Myometrial cell (primary cell): ENCODE measurements around the gene TMEM183A. TPM values are rescaled to one million over a fixed set of nuclear protein-coding genes. Genes with fewer than 3 reads are reported as not detected.

Experiments used
- total RNA-seq: library from RNA; depleted of rRNA; stranded (reverse); fragments of >200 nt; gene quantifications from 2 replicates; pipeline ENCODE4 v1.2.3, GENCODE V29; 2015

The TMEM183A gene, protein sequence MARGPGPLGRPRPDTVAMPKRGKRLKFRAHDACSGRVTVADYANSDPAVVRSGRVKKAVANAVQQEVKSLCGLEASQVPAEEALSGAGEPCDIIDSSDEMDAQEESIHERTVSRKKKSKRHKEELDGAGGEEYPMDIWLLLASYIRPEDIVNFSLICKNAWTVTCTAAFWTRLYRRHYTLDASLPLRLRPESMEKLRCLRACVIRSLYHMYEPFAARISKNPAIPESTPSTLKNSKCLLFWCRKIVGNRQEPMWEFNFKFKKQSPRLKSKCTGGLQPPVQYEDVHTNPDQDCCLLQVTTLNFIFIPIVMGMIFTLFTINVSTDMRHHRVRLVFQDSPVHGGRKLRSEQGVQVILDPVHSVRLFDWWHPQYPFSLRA
- 82.2 and 83.5 TPM in 2 replicates for total RNA-seq

DNA sequence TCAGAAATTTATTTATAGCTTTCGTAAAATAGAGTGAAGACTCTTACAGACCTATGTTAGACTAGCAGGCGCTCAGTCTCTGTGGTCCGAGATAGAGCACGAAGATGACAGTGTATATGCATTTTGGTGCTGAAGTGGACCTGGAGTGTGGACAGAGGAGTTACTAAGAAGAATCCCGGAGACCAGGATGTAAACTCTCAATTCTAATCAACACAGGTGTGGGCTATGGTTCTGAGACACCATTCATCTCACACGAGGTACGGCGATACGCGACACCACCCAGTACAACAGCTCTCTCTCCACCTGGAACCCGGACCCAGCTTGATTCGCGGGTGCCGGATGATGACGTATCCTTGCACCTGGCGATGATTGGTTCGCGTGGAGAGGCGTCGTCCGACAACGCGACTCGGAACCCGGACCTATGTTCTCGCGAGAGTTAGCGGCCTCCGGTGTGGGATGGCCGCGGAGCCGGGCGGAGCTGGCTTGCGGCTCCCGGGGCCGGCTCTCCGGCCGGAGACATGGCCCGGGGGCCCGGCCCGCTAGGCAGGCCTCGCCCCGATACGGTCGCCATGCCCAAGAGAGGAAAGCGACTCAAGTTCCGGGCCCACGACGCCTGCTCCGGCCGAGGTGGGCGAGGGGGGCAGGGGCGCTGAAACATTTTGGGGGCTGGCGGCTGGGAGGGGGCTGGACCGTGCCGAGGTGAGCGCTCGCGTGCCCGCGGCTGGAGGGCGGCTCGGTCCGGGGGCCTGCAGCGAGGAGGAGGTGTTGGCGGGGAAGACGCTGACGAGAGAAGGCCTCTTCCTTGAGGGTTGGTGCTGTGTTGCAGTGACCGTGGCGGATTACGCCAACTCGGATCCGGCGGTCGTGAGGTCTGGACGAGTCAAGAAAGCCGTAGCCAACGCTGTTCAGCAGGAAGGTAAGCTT, at the start of gene TMEM183A:
TSS of gene TMEM183A (plus strand) at position 427 of the 924 bp plus-strand sequence. CDS start at position 519, 92 bp downstream.

DNA sequence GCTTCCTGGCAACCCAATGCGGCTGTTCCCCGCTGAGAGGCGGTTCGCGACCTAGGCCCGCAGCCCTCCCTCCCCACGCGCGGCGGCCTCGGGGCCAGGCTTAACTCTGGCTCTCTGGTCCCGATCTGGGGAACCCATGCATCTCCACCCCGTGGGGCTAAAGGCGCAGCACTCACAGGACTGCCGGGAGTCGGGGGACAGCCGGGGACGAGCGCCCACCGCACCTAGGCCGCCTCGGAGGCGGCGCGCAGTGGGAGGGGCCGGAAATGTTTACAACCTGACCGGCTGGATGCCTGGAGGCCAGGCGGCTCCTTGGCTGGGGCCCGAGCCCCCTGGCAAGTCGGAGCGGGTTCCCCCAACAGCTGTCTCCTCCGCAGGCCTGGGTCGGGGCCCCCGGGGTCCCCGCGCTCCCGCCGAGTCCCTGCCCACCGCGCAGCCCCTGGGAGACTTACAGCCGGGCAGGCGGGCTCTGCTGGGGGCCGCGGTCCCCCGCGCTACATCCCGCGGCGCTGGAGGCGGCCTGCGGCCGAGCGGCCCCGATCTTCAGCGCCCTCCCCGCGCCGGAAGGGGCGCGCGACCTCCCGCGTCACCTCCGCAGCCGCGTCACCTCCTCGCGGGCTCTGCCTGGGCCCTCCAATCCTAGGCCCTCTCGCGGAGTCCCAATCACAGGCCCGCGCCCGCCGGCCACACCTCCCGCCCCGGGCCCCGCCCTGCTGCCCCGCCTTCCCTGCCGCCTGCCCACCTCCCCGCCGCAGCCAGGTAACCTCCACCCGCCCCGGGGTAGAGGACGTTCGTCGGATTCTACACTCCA, 49.2 kb upstream of the TMEM183A start, which contains the start of gene ADIPOR1:
TSS of gene ADIPOR1 (minus strand) at position 580 of the 811 bp plus-strand sequence. CDS start 7,242 bp downstream, outside the sequence.

DNA sequence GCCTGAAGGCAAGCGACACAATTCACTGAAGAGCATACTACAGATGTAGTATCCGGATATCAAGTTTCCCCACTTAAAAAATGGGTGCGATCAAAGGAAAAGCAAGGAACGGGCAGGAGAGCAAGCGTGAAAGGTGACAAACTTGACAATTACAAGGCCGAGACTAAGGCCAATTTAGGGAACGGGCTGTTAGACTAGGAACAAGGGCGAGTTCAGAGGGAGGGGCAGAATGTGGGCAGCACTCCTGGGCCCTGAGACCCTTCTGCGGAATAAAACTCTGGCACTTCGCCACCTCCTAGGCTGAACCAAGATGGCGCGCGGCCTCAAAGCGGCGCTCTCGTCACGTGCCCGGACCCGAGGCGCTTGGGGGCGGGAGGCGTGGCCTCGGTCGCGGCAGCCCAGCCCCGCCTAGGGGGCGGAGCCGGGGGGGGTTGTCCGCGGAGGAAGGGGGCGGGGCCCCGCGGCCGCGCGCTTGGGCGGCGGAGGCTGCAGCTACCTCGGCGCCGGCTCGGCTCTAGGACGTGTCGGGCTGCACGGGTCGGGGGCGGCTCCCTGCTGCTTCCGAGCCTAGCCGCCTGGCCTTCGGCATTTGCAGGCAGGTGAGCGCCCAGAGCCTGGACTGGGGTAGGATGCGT, 19.0 kb downstream of the TMEM183A start, which contains the start of gene PPFIA4:
TSS of gene PPFIA4 (plus strand) at position 461 of the 635 bp plus-strand sequence. CDS start 12,518 bp downstream, outside the sequence.

Other genes starting within 250 kb of the TMEM183A start
- gene KDM5B, start 199.0 kb upstream of the TMEM183A start, total RNA-seq = 30.8 and 32.6 TPM in 2 replicates
- 0.86 and 1.9 TPM in 2 replicates for gene PCAT6, start 196.4 kb upstream of the TMEM183A start, total RNA-seq
- gene RABIF, start 118.2 kb upstream of the TMEM183A start, total RNA-seq = 3.7 and 5.0 TPM in 2 replicates
- gene KLHL12, start 80.1 kb upstream of the TMEM183A start, total RNA-seq = 20.2 and 24.5 TPM in 2 replicates
- gene ADIPOR1, start 49.1 kb upstream of the TMEM183A start, total RNA-seq = 62.8 and 83.6 TPM in 2 replicates
- 33.2 and 35.3 TPM in 2 replicates for gene CYB5R1, start 40.1 kb upstream of the TMEM183A start, total RNA-seq
- not detected in 2 replicates for gene PPFIA4, start 19.1 kb downstream of the TMEM183A start, total RNA-seq
- not detected in 2 replicates for gene MYOG, start 78.6 kb downstream of the TMEM183A start, total RNA-seq
- gene ADORA1, start 120.4 kb downstream of the TMEM183A start, total RNA-seq = 0.53 TPM in 1 of 2 replicates, not detected in the other
- gene MYBPH, start 168.5 kb downstream of the TMEM183A start, total RNA-seq = 0.18 TPM in 1 of 2 replicates, not detected in the other
- gene CHI3L1, start 179.3 kb downstream of the TMEM183A start, total RNA-seq = 1.4 TPM in 1 of 2 replicates, not detected in the other
- not detected in 2 replicates for gene CHIT1, start 222.3 kb downstream of the TMEM183A start, total RNA-seq